ENCODE results near the gene POU6F2. TPM values are rescaled to one million over a fixed set of nuclear protein-coding genes. Genes with fewer than 3 reads are reported as not detected.

POU6F2 gene
- total RNA-seq, 1 experiment from 2014 or later: not detected

- no peak for TF ChIP-seq SIN3A (IDR thresholded peaks at IDR 0.05; ENCODE audit: borderline replicate concordance, insufficient read depth, low read depth, low read length)
- TF ChIP-seq, protein P1, sequence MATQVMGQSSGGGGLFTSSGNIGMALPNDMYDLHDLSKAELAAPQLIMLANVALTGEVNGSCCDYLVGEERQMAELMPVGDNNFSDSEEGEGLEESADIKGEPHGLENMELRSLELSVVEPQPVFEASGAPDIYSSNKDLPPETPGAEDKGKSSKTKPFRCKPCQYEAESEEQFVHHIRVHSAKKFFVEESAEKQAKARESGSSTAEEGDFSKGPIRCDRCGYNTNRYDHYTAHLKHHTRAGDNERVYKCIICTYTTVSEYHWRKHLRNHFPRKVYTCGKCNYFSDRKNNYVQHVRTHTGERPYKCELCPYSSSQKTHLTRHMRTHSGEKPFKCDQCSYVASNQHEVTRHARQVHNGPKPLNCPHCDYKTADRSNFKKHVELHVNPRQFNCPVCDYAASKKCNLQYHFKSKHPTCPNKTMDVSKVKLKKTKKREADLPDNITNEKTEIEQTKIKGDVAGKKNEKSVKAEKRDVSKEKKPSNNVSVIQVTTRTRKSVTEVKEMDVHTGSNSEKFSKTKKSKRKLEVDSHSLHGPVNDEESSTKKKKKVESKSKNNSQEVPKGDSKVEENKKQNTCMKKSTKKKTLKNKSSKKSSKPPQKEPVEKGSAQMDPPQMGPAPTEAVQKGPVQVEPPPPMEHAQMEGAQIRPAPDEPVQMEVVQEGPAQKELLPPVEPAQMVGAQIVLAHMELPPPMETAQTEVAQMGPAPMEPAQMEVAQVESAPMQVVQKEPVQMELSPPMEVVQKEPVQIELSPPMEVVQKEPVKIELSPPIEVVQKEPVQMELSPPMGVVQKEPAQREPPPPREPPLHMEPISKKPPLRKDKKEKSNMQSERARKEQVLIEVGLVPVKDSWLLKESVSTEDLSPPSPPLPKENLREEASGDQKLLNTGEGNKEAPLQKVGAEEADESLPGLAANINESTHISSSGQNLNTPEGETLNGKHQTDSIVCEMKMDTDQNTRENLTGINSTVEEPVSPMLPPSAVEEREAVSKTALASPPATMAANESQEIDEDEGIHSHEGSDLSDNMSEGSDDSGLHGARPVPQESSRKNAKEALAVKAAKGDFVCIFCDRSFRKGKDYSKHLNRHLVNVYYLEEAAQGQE (IDR thresholded peaks at IDR 0.05; ENCODE audit: insufficient read depth in 1 of 2, low read depth in 2 of 2, low read length in 1 of 2): no peak
- no peak for TF ChIP-seq POLR2AphosphoS5 (IDR thresholded peaks at IDR 0.05; ENCODE audit: low read depth, low read length)
- TF ChIP-seq CTCF (IDR thresholded peaks at IDR 0.05): no peak
- no peak for TF ChIP-seq TCF7L2 (IDR thresholded peaks at IDR 0.05; ENCODE audit: low read depth, low read length)
- intact Hi-C loops (cut with micrococcal nuclease; ENCODE audit: unreplicated experiment) (no loop called here), in situ Hi-C loops (cut with HindIII; ENCODE audit: low pct_unique_long_range_greater_than_20kb, low sequenced_read_pairs) (no loop called here)
- ChIA-PET POLR2A (no interaction called here), CTCF (interaction anchor here (0.5 kb wide), 1 partner anchor 641 kb away, joined by 3 read pairs; no protein-coding TSS in a partner anchor)
- Histone ChIP-seq H3K36me3 (ENCODE audit: control insufficient read depth, insufficient read depth, low read length) (no peaks in the 10 kb centered on the region), H3K27ac (ENCODE audit: low read length) (no peak overlapping the region), H3K27me3 (ENCODE audit: control insufficient read depth, insufficient read depth, low read length) (no peaks in the 10 kb centered on the region), H3K4me3 (ENCODE audit: low read depth in 2 of 2, low read length in 2 of 2) (no peak overlapping the region), H3K9me3 (ENCODE audit: control insufficient read depth, insufficient read depth, low read depth, low read length) (no peaks in the 10 kb centered on the region), H3K4me1 (ENCODE audit: control insufficient read depth, insufficient read depth, low read length) (no peaks in the 10 kb centered on the region)
- DNase-seq (ENCODE audit: low read depth, low spot score) (no peak), ATAC-seq (no peak)
- no TSS peak for BruUV-seq (replicated peaks)
These were observed 251.2 kb downstream of the POU6F2 start for GRCh38 chr7:39228946-39229345.

DNA sequence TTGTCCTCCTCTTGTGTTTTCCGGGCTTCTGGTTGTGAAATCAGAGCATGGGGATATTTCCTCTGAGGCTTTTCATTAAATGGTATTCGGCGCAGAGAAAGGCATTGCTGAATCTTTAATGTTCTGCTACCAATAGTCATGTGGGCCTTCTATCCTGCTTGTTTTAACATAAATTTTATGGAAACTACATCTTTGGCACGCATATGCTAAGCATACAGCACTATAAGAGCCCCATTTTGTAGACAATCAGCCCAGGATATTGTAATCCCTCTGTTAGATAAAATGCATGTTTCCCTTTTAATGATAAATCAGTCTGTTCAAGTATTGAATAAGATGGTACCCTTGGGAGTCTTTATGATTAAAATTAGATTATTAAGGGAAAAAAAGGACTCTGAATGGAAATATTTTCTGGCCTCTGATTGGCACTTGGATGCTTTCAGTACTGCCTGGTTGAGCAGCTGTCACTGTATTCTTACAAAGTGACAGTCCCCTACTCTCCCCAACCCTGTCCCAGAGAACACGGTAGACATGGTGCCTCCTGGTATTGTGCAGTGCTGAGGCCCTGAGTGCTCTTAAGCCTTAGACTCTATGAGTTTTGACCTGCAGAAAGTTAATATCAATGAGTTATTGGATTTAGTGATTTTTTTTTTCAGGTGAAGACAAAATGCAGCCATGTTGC lies 256.3 kb downstream of the POU6F2 start:
- Histone ChIP-seq H3K36me3 (ENCODE audit: control insufficient read depth, insufficient read depth, low read length) (no peaks in the 10 kb centered on the region), H3K27ac (ENCODE audit: low read length) (no peak overlapping the region), H3K4me1 (ENCODE audit: control insufficient read depth, insufficient read depth, low read length) (no peaks in the 10 kb centered on the region), H3K4me3 (ENCODE audit: low read depth in 2 of 2, low read length in 2 of 2) (no peak overlapping the region), H3K9me3 (ENCODE audit: control insufficient read depth, insufficient read depth, low read depth, low read length) (no peaks in the 10 kb centered on the region), H3K27me3 (ENCODE audit: control insufficient read depth, insufficient read depth, low read length) (no peaks in the 10 kb centered on the region)
- ATAC-seq (no peak), DNase-seq (ENCODE audit: low read depth, low spot score) (no peak)
- intact Hi-C loops (cut with micrococcal nuclease; ENCODE audit: unreplicated experiment): no loop called here
- in situ Hi-C loops (cut with HindIII; ENCODE audit: low pct_unique_long_range_greater_than_20kb, low sequenced_read_pairs): no loop called here
- no peak for TF ChIP-seq TCF7L2 (IDR thresholded peaks at IDR 0.05; ENCODE audit: low read depth, low read length)
- no peak for TF ChIP-seq SIN3A (IDR thresholded peaks at IDR 0.05; ENCODE audit: borderline replicate concordance, insufficient read depth, low read depth, low read length)
- no peak for TF ChIP-seq POLR2AphosphoS5 (IDR thresholded peaks at IDR 0.05; ENCODE audit: low read depth, low read length)
- TF ChIP-seq, protein P1 (IDR thresholded peaks at IDR 0.05; ENCODE audit: insufficient read depth in 1 of 2, low read depth in 2 of 2, low read length in 1 of 2): no peak
- no TSS peak for BruUV-seq (replicated peaks)
- CTCF ChIA-PET: no interaction called here
- POLR2A ChIA-PET: no interaction called here
